C1 segment of cervical spinal cord (tissue), 14 donors: ENCODE results near the gene FOXQ1.
A peak's percentile ranks its signal among the peaks of the same experiment; 100 is the strongest.
"Not testable (repeated sequence)": the region's sequence is repeated elsewhere in the genome, so short reads cannot be mapped to it uniquely, and the experiment has no call there.

Experiments
- DNase-seq, 14 donors: peaks; one replicate each; lab custom pipeline; 2025; lab: John Stamatoyannopoulos, UW

FOXQ1 gene

GRCh38 chr6:1321738-1322137 lies 9.8 kb downstream of the FOXQ1 start:
- DNase-seq = no peak

- no peak for DNase-seq
Observed at GRCh38 chr6:1322156-1322555, 10.3 kb downstream of the FOXQ1 start.

GRCh38 chr6:1322696-1323219 lies 10.9 kb downstream of the FOXQ1 start:
- DNase-seq = no peak

DNA sequence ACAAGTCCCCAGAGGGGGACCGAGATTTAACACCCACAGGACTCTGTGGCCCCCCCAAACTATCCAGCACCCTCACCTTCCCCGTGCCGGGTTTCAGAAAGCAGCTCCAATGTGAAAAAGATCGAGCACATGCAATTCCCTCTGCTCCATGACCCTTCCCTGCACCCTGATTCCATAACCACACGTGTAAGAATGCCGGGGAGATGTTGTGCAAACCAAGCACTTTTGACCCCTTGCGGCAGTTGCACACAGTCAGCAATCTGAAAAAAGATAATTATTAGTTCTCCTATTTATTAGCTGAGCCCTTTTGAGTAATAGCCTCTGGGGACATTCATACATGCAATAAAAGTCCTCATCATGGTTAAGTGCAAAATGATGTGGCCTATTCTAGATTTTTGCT lies 13.0 kb downstream of the FOXQ1 start:
- no peak for DNase-seq

GRCh38 chr6:1325461-1326309 lies 13.8 kb downstream of the FOXQ1 start:
- DNase-seq = no peak

DNA sequence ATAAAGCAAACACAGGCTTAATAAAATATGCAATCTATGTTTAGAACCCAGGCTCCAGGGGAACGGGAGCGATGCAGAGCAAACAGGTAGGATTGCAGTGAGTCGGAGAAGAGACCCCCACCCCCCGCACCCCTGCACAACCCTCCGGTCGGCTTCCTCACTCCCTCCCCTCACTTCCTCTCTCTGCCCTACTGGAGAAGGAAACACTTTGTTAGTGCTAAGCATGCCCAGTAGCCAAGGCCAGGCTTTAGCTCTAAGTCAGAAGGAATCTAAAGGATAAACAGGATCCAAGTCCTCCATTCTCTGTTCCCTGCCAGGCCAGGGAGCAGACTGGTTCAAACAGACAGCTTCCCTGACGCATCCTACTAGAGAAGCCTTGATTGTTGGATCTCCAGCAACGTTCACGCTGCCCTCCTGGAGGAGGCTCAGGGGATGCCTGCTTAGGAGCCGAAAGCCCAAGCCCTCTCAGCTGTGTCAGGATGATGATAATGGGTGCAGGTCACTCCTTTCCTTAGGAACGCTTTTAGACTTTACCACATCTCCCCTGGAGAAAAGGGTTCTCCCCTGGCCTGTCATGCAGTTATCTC lies 14.7 kb downstream of the FOXQ1 start:
- no peak for DNase-seq

DNA sequence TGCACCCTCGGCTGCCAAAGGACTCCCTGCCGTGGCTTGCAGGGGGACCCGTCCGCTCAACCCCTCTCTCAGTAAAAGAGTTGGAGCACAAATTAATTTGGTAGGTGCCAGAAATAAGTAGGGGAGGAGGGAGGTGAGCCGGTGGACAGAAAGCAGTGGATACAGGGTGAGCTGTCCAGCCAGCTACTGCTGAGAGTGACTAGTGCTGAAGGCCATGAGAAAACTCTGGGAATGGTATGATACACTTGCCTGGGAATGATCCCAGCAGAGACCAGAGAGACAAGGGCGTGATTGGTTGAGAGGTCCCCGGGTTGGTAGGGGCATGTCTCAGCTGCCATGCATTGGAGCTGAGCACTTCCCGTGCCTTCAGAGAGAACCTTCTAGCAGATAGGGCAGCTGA lies 15.7 kb downstream of the FOXQ1 start:
- DNase-seq = no peak

GRCh38 chr6:1328129-1328800 lies 16.4 kb downstream of the FOXQ1 start:
- no peak for DNase-seq

GRCh38 chr6:1329708-1330107 lies 17.8 kb downstream of the FOXQ1 start:
- DNase-seq = no peak

GRCh38 chr6:1334684-1335083 lies 22.8 kb downstream of the FOXQ1 start:
- DNase-seq = no peak

- DNase-seq = no peak
Observed at GRCh38 chr6:1335367-1336037, 23.6 kb downstream of the FOXQ1 start.

GRCh38 chr6:1336246-1336843 lies 24.4 kb downstream of the FOXQ1 start:
- DNase-seq = peak in 1 of 14 donors; percentile 0

- DNase-seq = no peak
Observed at GRCh38 chr6:1337791-1338190, 25.9 kb downstream of the FOXQ1 start.

DNA sequence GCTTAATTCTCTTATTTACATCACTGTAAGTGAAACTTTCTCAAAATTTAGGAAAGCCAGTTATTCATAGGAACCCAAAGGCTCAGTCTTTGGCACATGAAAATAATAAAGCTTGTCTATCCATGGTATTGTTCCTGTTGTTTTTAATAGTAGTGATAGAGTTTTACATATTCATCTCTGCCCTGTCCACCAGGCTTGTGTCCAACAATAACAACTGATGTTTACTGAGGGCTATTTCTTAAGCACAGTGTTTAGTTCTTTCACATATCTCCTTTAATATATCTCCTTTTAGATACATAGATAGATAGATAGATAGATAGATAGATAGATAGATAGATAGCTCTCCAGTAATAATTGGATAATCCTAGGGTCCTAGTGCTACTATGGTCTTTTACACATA lies 34.2 kb downstream of the FOXQ1 start:
- no peak for DNase-seq

DNA sequence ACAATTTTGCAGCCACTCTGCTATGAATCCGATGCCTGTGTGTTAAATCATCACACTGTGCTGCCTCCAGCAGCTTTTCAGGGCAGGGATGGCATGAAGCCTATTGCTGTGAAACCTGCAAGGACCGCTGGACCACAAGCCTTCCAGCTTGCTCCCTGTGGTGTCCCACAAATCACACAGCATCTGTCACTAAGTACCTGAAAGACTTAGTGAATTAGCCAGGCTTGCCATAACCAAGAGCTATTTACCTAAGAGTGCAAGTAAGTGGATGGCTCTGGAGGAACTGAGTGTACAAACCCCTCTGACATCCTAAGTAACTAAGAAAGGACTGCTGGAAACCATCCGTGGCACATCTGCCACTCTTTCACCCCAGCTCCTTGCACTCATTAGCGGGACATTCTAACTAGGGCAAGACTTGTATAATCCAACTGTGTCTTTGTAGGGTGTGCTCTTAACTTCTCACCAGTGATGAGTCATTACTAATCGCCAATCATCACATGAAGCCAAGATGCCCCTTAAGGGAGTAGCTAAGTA lies 34.7 kb downstream of the FOXQ1 start:
- DNase-seq = no peak

DNA sequence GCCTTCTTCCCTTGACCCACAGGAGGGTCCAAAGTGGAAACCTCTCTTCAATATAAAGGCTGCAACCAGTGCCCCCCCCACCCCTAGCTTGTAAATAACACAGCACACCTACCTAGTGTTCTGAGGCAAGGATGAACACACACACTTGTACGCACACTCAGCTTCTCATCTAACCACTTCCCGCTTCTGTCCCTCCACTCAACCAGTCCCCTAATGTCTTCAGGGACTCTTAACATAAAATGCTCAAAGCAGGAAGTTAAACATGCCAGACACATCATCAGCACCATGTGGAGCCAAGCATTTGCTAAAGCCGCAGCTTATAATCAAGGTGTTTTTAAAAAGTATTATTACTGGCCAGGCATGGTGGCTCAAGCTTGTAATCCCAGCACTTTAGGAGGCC lies 35.3 kb downstream of the FOXQ1 start:
- DNase-seq = no peak

DNA sequence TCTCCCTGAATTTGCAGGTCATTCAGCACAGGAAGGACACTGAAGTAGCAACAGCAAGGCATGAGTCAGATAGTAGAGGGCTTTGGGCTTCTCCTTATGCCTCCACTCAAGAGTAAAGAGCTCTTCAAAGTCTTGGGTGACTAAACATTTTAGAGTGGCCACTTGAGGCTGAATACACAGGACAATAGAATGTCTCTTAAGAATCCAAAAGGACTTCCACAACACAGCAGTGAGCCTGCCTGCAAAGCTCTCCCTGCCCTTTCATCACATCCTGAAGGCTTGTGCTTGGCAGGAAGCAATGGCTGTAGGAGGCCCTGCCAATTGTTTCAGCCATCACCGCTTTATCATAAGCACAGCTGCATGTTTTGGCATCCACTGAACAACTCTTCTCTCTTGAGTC lies 36.8 kb downstream of the FOXQ1 start:
- DNase-seq = no peak

- no peak for DNase-seq
Observed at GRCh38 chr6:1349655-1350054, 37.8 kb downstream of the FOXQ1 start.

DNA sequence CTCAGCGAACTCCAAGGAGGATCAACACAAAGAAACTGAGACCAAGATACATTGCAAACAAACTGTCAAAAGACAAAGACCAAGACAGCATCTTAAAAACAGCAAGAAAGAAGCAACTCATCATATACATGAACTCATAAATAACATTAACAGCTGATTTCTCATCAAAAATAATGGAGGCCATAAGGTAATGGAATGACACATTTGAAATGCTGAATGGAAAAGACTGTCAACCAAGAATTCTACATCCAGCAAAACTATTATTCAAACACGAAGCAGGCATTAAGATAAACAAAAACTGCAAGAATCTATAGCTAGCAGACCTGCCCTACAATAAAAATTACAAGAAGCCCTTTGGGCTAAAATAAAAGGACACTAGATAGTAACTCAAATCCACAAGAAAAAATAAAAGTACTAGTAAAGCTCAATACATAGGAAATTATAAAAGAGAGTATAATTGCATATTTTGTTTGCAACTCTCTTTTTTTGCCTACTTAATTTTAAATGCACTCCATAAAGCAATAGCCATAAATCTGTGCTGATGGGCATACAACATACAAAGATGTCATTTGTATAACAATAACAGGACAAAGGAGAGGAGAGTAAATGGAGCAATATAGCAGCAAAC lies 39.6 kb downstream of the FOXQ1 start:
- DNase-seq = no peak

- not testable (repeated sequence) for DNase-seq
Observed at GRCh38 chr6:1355068-1355467, 43.2 kb downstream of the FOXQ1 start.

- DNase-seq = not testable (repeated sequence)
Observed at GRCh38 chr6:1361717-1362116, 49.8 kb downstream of the FOXQ1 start.
